ENCODE measurements around the gene DNAJC27.
"Not testable (repeated sequence)": the region's sequence is repeated elsewhere in the genome, so short reads cannot be mapped to it uniquely, and the experiment has no call there.

DNAJC27 gene

DNA sequence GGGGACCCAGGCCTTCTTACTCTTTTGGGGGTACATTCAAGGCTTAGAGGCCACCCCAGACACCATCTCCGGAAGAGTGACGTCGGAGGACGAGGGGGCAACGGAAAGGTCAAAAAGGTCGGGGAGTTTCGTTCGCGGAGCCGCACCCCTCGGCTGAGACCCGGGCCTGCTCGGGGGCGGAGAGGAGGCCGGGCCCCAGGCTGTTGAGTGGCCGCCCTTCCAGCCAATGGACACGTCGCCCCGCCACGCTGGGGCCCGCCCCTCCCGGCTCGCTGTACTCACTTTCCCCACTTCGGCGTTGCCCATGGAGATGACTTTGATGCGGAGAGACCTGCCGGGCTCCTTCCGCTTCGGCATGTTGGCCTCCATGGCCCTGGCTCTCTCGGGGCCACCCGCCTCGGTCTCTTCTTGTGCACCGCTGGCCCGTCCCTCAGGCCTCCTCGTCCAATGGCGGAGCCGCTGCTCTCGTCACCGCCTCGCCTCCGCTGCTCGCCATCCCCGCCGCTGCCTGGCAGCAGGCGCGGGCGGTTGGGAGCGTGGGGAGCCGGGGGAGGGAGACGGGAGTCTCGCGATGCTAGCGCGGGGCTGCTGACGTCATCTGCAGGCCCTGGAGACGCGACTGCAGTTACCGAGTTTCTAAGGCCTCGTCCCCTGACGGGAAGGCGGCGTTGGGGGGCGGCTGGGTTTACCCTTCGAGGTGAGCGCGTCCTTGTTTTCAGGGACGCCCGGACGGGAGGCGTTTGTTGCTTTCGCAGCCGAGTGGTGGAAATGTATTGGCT lies at the start of gene DNAJC27:
Gene DNAJC27, minus strand, starts transcription at position 420 of the 779 bp plus-strand sequence. Its CDS starts 51 bp downstream, at position 369.
- no peak for TF ChIP-seq JUND (IDR thresholded peaks at IDR 0.05; ENCODE audit: low read depth)
- peak; percentile 91 to 96 for DNase-seq (ENCODE audit: low read depth in 1 of 2, low spot score in 1 of 2)
- in situ Hi-C loops (cut with HindIII; ENCODE audit: low pct_unique_long_range_greater_than_20kb, low sequenced_read_pairs), result no loop called here

DNA sequence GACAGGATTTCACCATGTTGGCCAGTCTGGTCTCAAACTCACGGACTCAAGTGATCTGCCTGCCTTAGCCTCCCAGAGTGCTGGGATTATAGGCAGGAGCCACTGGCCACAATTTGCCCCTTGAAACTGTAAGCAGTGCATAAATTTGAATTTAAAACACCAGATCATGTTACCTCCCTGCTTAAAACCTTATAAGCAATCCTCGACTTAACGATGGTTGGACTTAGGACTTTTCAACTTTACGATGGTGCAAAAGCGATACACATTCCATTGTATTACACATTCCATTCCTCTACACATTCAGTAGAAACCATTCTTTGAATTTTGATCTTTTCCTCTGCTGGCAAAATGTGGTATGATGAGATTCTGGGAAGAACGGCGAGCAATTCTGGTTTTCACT lies 46.9 kb upstream of the DNAJC27 start:
- TF ChIP-seq JUND (IDR thresholded peaks at IDR 0.05; ENCODE audit: low read depth), result no peak
- in situ Hi-C loops (cut with HindIII; ENCODE audit: low pct_unique_long_range_greater_than_20kb, low sequenced_read_pairs), result no loop called here

DNA sequence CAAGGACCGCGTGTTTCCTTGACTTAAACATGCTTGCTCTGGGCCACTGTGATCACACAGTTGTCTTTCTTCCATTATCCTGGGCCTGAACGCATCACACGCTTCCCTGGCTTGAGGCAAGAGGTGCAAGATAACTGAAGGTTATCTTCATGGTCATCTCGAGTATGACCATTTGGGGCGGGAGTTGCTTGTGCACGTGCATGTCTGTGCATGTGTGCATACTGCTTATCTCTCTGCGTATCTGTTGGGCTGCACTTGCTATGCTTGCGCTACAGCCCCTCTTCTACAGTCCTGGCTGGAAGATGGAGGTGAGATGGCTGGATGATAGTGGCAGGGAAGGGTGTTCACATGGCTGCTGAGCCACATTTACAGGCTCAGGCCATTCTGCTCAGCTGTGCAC lies 42.9 kb upstream of the DNAJC27 start:
- in situ Hi-C loops (cut with HindIII; ENCODE audit: low pct_unique_long_range_greater_than_20kb, low sequenced_read_pairs), result no loop called here
- no peak for DNase-seq (ENCODE audit: low read depth in 1 of 2, low spot score in 1 of 2)
- no peak for TF ChIP-seq JUND (IDR thresholded peaks at IDR 0.05; ENCODE audit: low read depth)

More for the DNA sequence above, 46.9 kb upstream of the DNAJC27 start:
- DNase-seq (ENCODE audit: low read depth in 1 of 2, low spot score in 1 of 2), result no peak

DNA sequence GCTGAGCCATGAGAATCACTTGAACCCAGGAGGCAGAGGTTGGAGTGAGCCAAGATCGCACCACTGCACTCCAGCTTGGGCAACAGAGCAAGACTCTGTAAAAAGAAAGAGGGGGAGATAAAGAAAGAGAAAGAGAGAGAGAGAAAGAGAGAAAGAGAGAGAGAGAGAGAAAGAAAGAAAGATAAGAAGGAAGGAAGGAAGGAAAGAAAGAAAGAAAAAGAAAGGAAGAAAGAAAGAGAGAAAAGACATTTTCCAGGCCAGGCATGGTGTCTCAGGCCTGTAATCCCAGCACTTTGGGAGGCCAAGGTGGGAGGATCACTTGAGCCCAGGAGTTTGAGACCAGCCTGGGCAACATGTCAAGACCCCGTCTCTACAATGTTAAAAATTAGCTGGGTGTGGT lies 39.6 kb upstream of the DNAJC27 start:
- DNase-seq (ENCODE audit: low read depth in 1 of 2, low spot score in 1 of 2); in situ Hi-C loops (cut with HindIII; ENCODE audit: low pct_unique_long_range_greater_than_20kb, low sequenced_read_pairs): not testable (repeated sequence)

DNA sequence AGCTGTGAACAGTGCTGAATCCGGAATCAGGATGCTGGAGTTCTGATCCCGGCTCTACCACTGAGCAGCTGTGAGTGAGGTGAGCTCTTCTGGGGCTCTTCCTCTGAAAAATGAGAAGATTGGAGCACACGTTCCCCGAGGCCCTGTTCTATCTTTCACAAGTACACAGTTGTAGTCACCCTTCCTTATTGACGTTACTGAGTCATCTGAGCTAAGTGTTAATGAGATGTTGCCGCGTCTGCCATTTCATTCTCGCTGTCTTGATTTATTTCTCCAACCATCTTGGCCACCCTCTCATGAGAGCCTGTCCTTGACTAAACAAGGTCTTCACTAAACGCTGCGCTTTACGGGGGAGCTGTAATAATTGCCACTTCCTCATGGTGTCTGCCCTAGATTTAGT lies 38.2 kb upstream of the DNAJC27 start:
- in situ Hi-C loops (cut with HindIII; ENCODE audit: low pct_unique_long_range_greater_than_20kb, low sequenced_read_pairs), result no loop called here
- TF ChIP-seq JUND (IDR thresholded peaks at IDR 0.05; ENCODE audit: low read depth), result no peak
- DNase-seq (ENCODE audit: low read depth in 1 of 2, low spot score in 1 of 2), result peak; percentile 1 to 31

DNA sequence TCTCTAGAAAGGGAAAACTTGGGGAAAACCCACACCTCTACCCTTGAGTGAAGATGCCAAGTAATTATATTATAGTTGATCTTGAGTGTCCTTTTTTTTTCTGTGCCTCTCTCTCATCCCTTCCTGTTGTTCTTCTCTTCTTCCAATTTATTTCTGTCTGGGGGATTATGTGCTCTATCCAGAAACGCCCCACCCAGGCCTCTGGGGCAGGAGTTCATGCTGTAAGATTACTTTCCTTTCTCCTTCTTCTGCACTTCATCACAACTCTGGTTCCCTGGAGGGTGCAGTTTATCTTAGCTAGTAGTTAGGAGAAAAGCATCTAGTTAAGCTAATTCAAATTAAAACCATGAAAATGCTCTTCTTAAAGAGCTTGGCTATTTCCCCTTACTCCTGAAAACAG lies 30.3 kb upstream of the DNAJC27 start:
- TF ChIP-seq JUND (IDR thresholded peaks at IDR 0.05; ENCODE audit: low read depth), result no peak
- in situ Hi-C loops (cut with HindIII; ENCODE audit: low pct_unique_long_range_greater_than_20kb, low sequenced_read_pairs), result no loop called here
- no peak for DNase-seq (ENCODE audit: low read depth in 1 of 2, low spot score in 1 of 2)

DNA sequence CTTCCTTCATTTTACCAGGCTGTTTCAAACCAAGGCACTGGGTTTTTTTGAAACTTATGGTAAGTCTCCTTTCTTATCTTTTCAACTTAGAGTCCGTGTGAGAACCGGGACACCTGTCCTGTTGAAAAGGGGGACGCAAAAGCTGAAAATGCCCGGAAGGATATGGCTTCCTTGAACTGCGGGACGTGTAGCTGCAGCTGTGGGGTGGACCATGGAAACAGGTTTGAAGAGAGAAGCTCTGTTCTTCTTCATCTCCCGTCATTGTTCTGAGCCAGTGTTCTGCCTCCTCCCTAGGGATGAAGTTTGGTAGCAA lies 29.5 kb upstream of the DNAJC27 start:
- TF ChIP-seq JUND (IDR thresholded peaks at IDR 0.05; ENCODE audit: low read depth), result no peak
- in situ Hi-C loops (cut with HindIII; ENCODE audit: low pct_unique_long_range_greater_than_20kb, low sequenced_read_pairs), result no loop called here
- DNase-seq (ENCODE audit: low read depth in 1 of 2, low spot score in 1 of 2), result no peak

DNA sequence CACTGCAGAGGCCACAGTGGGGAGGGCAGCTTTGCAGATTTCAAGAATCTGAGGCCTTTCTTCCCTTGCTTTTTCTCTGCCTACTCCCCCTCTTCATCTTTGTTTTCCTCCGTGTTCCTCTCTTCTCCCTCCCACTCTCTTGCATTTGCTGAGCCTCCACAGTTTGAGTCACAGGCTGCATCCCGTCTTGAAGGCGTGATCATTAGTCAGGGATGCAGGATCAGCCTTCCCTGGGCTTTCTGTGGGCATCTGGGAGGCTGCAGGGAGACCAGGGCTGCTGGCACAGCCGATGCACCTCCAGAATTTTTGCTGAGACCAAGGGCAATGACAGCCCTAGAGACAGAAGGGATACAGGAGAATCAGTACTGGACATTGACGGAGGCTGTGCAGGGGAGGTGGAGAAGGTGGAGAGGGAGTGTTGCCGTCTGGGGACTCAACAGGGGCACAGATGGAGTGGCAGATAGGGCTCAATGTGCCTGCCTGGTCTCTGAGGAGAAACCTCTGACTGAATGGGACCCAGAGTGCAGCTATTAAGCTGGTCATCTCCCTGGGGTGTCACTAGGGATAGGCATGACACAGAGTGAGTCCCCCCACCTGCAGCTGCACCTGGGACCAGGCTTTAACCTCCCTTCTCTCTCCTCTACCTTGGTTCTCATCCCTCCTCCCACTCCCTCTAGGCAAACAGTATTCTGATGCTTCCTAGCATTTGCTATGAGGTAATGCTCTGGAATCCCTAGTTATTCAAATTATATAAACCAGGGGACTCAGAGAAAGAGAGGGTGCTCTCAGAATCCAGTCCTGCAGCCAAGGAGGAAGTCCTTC lies 29.0 kb upstream of the DNAJC27 start:
- in situ Hi-C loops (cut with HindIII; ENCODE audit: low pct_unique_long_range_greater_than_20kb, low sequenced_read_pairs), result no loop called here
- DNase-seq (ENCODE audit: low read depth in 1 of 2, low spot score in 1 of 2), result no peak
- TF ChIP-seq JUND (IDR thresholded peaks at IDR 0.05; ENCODE audit: low read depth), result no peak

DNA sequence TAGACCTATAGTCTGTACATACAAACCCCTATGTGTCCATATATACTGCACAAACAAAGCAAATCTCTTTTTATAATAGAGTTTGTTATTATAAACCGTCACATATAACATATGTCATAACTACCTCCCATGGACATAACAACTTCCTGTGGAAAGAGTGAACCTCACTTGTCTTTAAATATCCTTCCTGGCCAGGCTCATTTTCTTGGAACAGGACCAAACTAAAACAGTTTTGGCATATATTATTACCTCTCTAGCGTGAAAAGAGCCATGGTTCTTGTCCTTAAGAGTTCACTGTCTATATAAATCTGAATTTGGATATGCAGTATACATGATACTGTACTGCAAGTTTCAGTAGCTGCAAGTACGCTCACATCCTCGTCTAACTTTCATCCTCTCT lies 28.3 kb upstream of the DNAJC27 start:
- TF ChIP-seq JUND (IDR thresholded peaks at IDR 0.05; ENCODE audit: low read depth), result no peak
- in situ Hi-C loops (cut with HindIII; ENCODE audit: low pct_unique_long_range_greater_than_20kb, low sequenced_read_pairs), result no loop called here
- DNase-seq (ENCODE audit: low read depth in 1 of 2, low spot score in 1 of 2), result no peak

DNA sequence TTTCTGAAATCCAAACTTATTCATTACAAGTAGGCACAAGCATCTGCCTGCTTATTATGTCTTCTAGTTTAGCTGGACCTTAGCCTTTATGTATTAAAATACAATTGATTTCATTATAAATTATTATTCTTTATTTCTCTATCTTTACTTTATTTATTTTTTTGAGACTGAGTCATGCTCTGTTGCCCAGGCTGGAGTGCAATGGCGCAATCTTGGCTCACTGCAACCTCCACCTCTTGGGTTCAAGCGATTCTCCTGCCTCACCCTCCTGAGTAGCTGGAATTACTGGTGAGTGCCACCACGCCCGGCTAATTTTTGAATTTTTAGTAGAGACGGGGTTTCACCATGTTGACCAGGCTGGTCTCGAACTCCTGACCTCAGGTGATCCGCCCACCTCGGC lies 27.3 kb upstream of the DNAJC27 start:
- in situ Hi-C loops (cut with HindIII; ENCODE audit: low pct_unique_long_range_greater_than_20kb, low sequenced_read_pairs); DNase-seq (ENCODE audit: low read depth in 1 of 2, low spot score in 1 of 2): not testable (repeated sequence)

DNA sequence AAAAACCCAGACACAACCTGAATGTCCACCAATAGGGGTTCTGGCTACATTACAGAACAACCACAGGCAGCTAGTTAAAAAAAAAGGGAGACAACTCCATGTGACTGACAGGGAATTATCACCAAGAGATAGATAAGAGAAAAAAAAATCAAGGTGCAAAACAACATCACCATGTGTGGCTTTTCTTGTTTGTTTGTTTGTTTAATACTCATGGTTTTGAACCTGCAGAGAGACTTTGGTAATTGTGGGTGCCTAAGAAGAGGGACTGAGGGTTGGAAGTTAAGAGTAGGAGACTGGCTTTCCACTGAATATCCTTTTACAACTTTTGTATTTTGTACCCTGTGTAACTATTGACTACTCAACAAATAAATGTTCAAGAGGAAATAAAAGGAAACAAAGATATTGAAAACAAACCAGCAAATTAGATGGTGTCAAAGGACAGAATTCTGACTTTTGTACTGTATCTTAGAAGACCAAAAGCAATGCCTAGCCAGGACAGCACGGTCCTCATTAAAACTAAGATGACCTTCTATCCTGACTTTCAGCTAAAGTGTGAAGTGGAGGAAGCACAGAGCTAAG lies 22.5 kb upstream of the DNAJC27 start:
- in situ Hi-C loops (cut with HindIII; ENCODE audit: low pct_unique_long_range_greater_than_20kb, low sequenced_read_pairs), result no loop called here
- DNase-seq (ENCODE audit: low read depth in 1 of 2, low spot score in 1 of 2), result no peak
- TF ChIP-seq JUND (IDR thresholded peaks at IDR 0.05; ENCODE audit: low read depth), result no peak

DNA sequence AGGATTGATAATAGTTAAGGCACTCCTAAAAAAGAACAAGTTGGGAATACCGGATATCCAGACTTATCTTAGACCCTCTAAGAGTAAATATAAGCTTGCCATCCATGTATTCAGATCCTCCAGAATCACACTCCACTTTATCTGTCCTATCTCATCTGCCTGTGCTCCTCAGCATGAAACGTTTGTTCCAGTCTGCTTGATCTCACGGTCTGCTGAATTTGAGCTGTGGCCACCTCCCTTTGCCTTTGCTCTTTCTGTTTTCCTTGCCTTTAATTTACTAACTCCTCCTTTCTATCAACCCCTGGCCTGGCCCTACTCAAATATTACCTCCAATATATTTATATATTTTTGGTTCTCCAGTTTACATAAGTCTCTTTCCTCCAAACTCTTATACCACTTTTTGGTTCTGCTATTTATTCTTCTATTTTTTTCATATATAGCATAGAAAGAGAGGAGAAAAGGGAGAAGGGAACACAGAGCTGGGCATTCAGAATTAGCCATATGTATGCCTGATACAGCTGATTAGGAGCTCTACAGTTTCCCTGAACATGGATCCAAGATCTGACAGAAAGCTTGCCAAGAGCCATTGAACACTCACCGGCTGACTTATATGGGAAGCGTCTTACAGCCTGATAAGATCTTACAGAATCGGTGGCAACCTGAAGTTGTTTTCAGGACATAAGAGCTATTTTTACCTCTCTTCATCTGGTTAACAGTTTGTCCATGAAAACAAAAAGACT lies 21.8 kb upstream of the DNAJC27 start:
- in situ Hi-C loops (cut with HindIII; ENCODE audit: low pct_unique_long_range_greater_than_20kb, low sequenced_read_pairs), result no loop called here
- TF ChIP-seq JUND (IDR thresholded peaks at IDR 0.05; ENCODE audit: low read depth), result no peak

More for the DNA sequence above, 21.8 kb upstream of the DNAJC27 start:
- DNase-seq (ENCODE audit: low read depth in 1 of 2, low spot score in 1 of 2), result no peak

Measured in T47D (cell line).